HepG2 (cell line): ENCODE measurements around the gene DEPDC5. TPM values are rescaled to one million over a fixed set of nuclear protein-coding genes. Genes with fewer than 3 reads are reported as not detected.

ENCODE experiments used
- ATAC-seq: fragments of 200-7000 bp; cut with Tn5 transposase; 3 replicates; pipeline ENCODE4 v1.9.1; 2020; ENCODE audit warnings: mild to moderate bottlenecking, moderate library complexity
- BruUV-seq: library from RNA; stranded (reverse); fragments of 400-500 nt; replicated peaks from 2 replicates; lab custom pipeline; 2021; lab: Mats Ljungman, UMichigan
- CTCF ChIA-PET: fragments of 300-600 bp; formaldehyde crosslinking; extraction: SDS; loops from one replicate; lab custom pipeline; 2021; ENCODE audit warnings: low total read pairs, inconsistent platforms, low intra/inter-chr PET ratio; lab: Yijun Ruan, JAX
- POLR2A ChIA-PET: fragments of 350-600 bp; sonication (Branson Sonifier 250); formaldehyde crosslinking; loops from one replicate; lab custom pipeline; 2020; ENCODE audit warnings: antibody characterized with exemption, inconsistent platforms; lab: Yijun Ruan, JAX
- DNase-seq: peaks from one replicate; pipeline ENCODE4 v3.0.0-alpha.2; 2015; ENCODE audit warnings: low spot score
- FAIRE-seq: peaks from 3 replicates; lab custom pipeline; 2011; peaks lifted over from hg19 to GRCh38; lab: Jason Lieb, UNC
- H2AFZ ChIP-seq: one replicate; pipeline ENCODE4 v1.6.1; 2011; ENCODE audit warnings: low read length, inconsistent platforms
- H3K27ac ChIP-seq: fragments of 300-600 bp; 3 replicates; pipeline ENCODE4 v1.8.0; 2011; ENCODE audit warnings: mixed run types, mild to moderate bottlenecking, mixed read lengths, low read length, inconsistent platforms; ENCODE audit not compliant: insufficient read depth; ENCODE audit errors: extremely low read length
- H3K27me3 ChIP-seq, 2 experiments: fragments of 200-600 bp in 1 of 2; 2 replicates in 1 of 2; 3 replicates in 1 of 2; pipeline versions ENCODE4 v1.6.0 to v1.8.0; 2011; ENCODE audit warnings: low read length in 2 of 2, mild to moderate bottlenecking in 2 of 2, moderate library complexity in 2 of 2, inconsistent platforms in 1 of 2; ENCODE audit not compliant: insufficient read depth in 2 of 2, control insufficient read depth in 1 of 2
- H3K36me3 ChIP-seq, 2 experiments: fragments of 200-600 bp in 1 of 2; replicated peaks in 1 of 2; 2 replicates in 1 of 2; 3 replicates in 1 of 2; pipeline versions ENCODE4 v1.5.1 to v1.8.0; 2011; ENCODE audit warnings: low read length in 2 of 2, inconsistent platforms in 1 of 2; ENCODE audit not compliant: insufficient read depth in 2 of 2, control insufficient read depth in 1 of 2
- H3K4me1 ChIP-seq: 2 replicates; pipeline ENCODE4 v1.5.1; 2012; ENCODE audit warnings: low read length, inconsistent platforms; ENCODE audit not compliant: insufficient read depth
- H3K4me2 ChIP-seq: 2 replicates; pipeline ENCODE4 v1.6.0; 2011; ENCODE audit warnings: low read depth, low read length, inconsistent platforms
- H3K4me3 ChIP-seq, 3 experiments: fragments of 200-600 bp in 1 of 3; sonication (generic), shearing (Covaris generic) in 1 of 3; replicated peaks in 1 of 3; 2 replicates each; pipeline ENCODE4 v1.5.1; 2011 to 2016; ENCODE audit warnings: low read length in 3 of 3, inconsistent platforms in 2 of 3, low read depth in 2 of 3, mild to moderate bottlenecking in 2 of 3, control low read depth in 1 of 3, mixed read lengths in 1 of 3; ENCODE audit not compliant: insufficient read depth in 1 of 3
- H3K79me2 ChIP-seq: one replicate; pipeline ENCODE4 v1.6.1; 2011; ENCODE audit warnings: low read length, inconsistent platforms; ENCODE audit not compliant: insufficient read depth
- H3K9ac ChIP-seq: 2 replicates; pipeline ENCODE4 v1.6.0; 2011; ENCODE audit warnings: mild to moderate bottlenecking, low read depth, low read length, inconsistent platforms; ENCODE audit not compliant: insufficient read depth
- H3K9me3 ChIP-seq: 2 replicates; pipeline ENCODE4 v1.5.1; 2012; ENCODE audit warnings: mild to moderate bottlenecking, low read length
- H4K20me1 ChIP-seq: 2 replicates; pipeline ENCODE4 v1.6.0; 2011; ENCODE audit warnings: inconsistent platforms, mild to moderate bottlenecking, low read length, moderate library complexity; ENCODE audit not compliant: insufficient read depth
- CHD4 ChIP-seq: fragments of 200-600 bp; sonication (generic); IDR thresholded peaks from 2 replicates; pipeline ENCODE4 v1.7.0; 2017; ENCODE audit warnings: mild to moderate bottlenecking, low read length, borderline replicate concordance
- DMTF1 ChIP-seq: sonication (generic); formaldehyde crosslinking; IDR thresholded peaks from 2 replicates; pipeline ENCODE4 v1.4.0; 2020; ENCODE audit warnings: mild to moderate bottlenecking, missing genetic modification reagents
- ISX ChIP-seq: sonication (generic); formaldehyde crosslinking; conservative IDR thresholded peaks from 2 replicates; pipeline ENCODE4 v1.5.0; 2020; ENCODE audit warnings: missing genetic modification reagents
- KLF11 ChIP-seq: IDR thresholded peaks from 2 replicates; pipeline ENCODE4 v1.6.1; 2016; ENCODE audit warnings: missing compliant biosample characterization
- KLF12 ChIP-seq: sonication (generic); formaldehyde crosslinking; IDR thresholded peaks from 2 replicates; pipeline ENCODE4 v1.4.0; 2020; ENCODE audit warnings: missing genetic modification reagents, borderline replicate concordance
- MAFG ChIP-seq: sonication (generic); formaldehyde crosslinking; IDR thresholded peaks from 2 replicates; pipeline ENCODE4 v1.5.1; 2020; ENCODE audit warnings: mild to moderate bottlenecking, missing genetic modification reagents
- MLX ChIP-seq: IDR thresholded peaks from 2 replicates; pipeline ENCODE4 v1.6.1; 2016
- MTA3 ChIP-seq: sonication (generic); formaldehyde crosslinking; IDR thresholded peaks from 2 replicates; pipeline ENCODE4 v1.4.0; 2020; ENCODE audit warnings: missing genetic modification reagents
- NFATC3 ChIP-seq: sonication (generic); formaldehyde crosslinking; IDR thresholded peaks from 2 replicates; pipeline ENCODE4 v1.5.1; 2020; ENCODE audit warnings: mild to moderate bottlenecking, missing genetic modification reagents
- NFIB ChIP-seq: sonication (generic); formaldehyde crosslinking; IDR thresholded peaks from 2 replicates; pipeline ENCODE4 v1.9.0; 2021; ENCODE audit warnings: missing genetic modification reagents, mild to moderate bottlenecking, borderline replicate concordance
- NFIC ChIP-seq: IDR thresholded peaks from 2 replicates; pipeline ENCODE4 v1.6.1; 2012; ENCODE audit warnings: mild to moderate bottlenecking, low read length, inconsistent platforms
- RELA ChIP-seq: sonication (generic); formaldehyde crosslinking; IDR thresholded peaks from 2 replicates; pipeline ENCODE4 v1.4.0; 2020; ENCODE audit warnings: missing genetic modification reagents
- TOPORS ChIP-seq: sonication (generic); formaldehyde crosslinking; IDR thresholded peaks from 2 replicates; pipeline ENCODE4 v1.8.0; 2023; ENCODE audit warnings: mild to moderate bottlenecking, missing genetic modification reagents
- ZNF605 ChIP-seq: sonication (generic); formaldehyde crosslinking; IDR thresholded peaks from 2 replicates; pipeline ENCODE4 v1.8.0; 2022; ENCODE audit warnings: mild to moderate bottlenecking, missing genetic modification reagents
- ZNF639 ChIP-seq: conservative IDR thresholded peaks from 2 replicates; pipeline ENCODE4 v1.6.1; 2018; ENCODE audit warnings: missing genetic modification reagents
- ZNF703 ChIP-seq: sonication (generic); formaldehyde crosslinking; IDR thresholded peaks from 2 replicates; pipeline ENCODE4 v1.5.1; 2020; ENCODE audit warnings: missing genetic modification reagents, mild to moderate bottlenecking, moderate library complexity, borderline replicate concordance
- ZNF720 ChIP-seq: sonication (generic); formaldehyde crosslinking; IDR thresholded peaks from 2 replicates; pipeline ENCODE4 v1.4.0; 2020; ENCODE audit warnings: missing genetic modification reagents
- ZNF878 ChIP-seq: sonication (generic); formaldehyde crosslinking; IDR thresholded peaks from 2 replicates; pipeline ENCODE4 v1.8.1; 2023; ENCODE audit warnings: mild to moderate bottlenecking, missing genetic modification reagents, moderate library complexity
- WGBS: methylation state at CpG from one replicate; pipeline ENCODE4 v1.1.6; 2017; ENCODE audit warnings: low lambda C conversion rate; 5-methylcytosine and 5-hydroxymethylcytosine counted together
- in situ Hi-C: cut with HindIII; loops from 2 replicates; pipeline ENCODE4 v1.10.0; 2017; ENCODE audit warnings: low pct_unique_long_range_greater_than_20kb; ENCODE audit not compliant: extremely low pct_ligation_motif_present
- intact Hi-C: fragments of 100-400 bp; cut with micrococcal nuclease; formaldehyde crosslinking; loops from one replicate; pipeline ENCODE4 v1.10.0; 2022; ENCODE audit not compliant: unreplicated experiment
- polyA plus RNA-seq, 8 experiments: library from polyadenylated mRNA; depleted of rRNA in 3 of 8; stranded (reverse) in 7 of 8; unstranded in 1 of 8; fragments of >200 nt; fragmentation: Illumina TruSeq in 4 of 8; extraction: Trizol in 4 of 8; gene quantifications; 2 replicates each; pipeline versions ENCODE4 v1.2.1 to v1.2.3, GENCODE V29; 2011 to 2016; ENCODE audit warnings: low read depth in 4 of 8, missing spikeins in 1 of 8, mixed read lengths in 1 of 8; ENCODE audit not compliant: insufficient read depth in 1 of 8
- total RNA-seq, 5 experiments: library from RNA; depleted of rRNA; stranded (reverse); fragments of >200 nt; fragmentation: Illumina TruSeq; extraction: Trizol; gene quantifications; 2 replicates each; pipeline ENCODE4 v1.2.3, GENCODE V29; 2016; ENCODE audit warnings: low read depth in 1 of 5

Gene DEPDC5
- total and polyA plus RNA-seq, 2 of the 13 experiments (the other 11 are each of a cell fraction or from before 2014, with no cell fraction given) = 9.8 to 12.4 TPM

- peak; percentile 99; the same call in 1 of the 2 replicates for TF ChIP-seq DMTF1 (CRISPR knock-in tag)
- TF ChIP-seq RELA = no peak
- TF ChIP-seq TOPORS (CRISPR knock-in tag) = no peak; the same call in 1 of the 2 replicates
- TF ChIP-seq MAFG (CRISPR knock-in tag) = no peak
- TF ChIP-seq KLF11 (CRISPR knock-in tag) = no peak
- no peak for TF ChIP-seq NFIB (CRISPR knock-in tag)
- TF ChIP-seq ZNF720 = no peak
These were observed at the start of gene DEPDC5 (continued) for GRCh38 chr22:31753634-31754501.

DNA sequence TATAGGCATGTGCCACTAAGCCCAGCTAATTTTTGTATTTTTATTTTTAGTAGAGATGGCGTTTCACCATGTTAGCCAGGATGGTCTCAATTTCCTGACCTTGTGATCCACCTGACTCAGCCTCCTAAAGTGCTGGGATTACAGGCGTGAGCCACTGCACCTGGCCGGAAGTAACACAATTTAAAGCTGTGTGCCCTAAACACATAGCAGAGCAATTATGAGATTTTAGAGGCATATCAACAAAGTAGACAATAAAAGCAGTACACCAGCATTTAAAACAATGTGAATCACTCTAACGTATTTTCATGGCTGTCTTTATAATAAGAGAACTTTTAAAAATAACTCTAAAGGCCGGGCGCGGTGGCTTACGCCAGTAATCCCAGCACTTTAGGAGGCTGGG is 46.3 kb upstream of the DEPDC5 start:
- Histone ChIP-seq H3K4me1 (no peaks in the 10 kb centered on the region), H3K4me3 (no peak overlapping the region), H3K36me3 (peaks cover 12 to 35% of the 10 kb centered on the region in 2 experiments), H3K9ac (no peak overlapping the region), H3K27me3 (no peaks in the 10 kb centered on the region), H3K79me2 (no peaks in the 10 kb centered on the region), H4K20me1 (no peaks in the 10 kb centered on the region), H2AFZ (no peak overlapping the region)
- no peak for FAIRE-seq
- no peak for DNase-seq
- in situ Hi-C loops = no loop called here
- TF ChIP-seq ZNF703 (CRISPR knock-in tag) = no peak
- TF ChIP-seq MTA3 (CRISPR knock-in tag) = no peak
- TF ChIP-seq MAFG (CRISPR knock-in tag) = no peak
- no peak for TF ChIP-seq NFIC
- TF ChIP-seq ZNF605 (CRISPR knock-in tag) = no peak
- TF ChIP-seq CHD4 = no peak
- TF ChIP-seq ZNF639 (CRISPR knock-in tag) = no peak
- no peak for TF ChIP-seq MLX (CRISPR knock-in tag)
- no peak for TF ChIP-seq ISX (CRISPR knock-in tag)
- TF ChIP-seq NFATC3 (CRISPR knock-in tag) = no peak
- TF ChIP-seq KLF12 (CRISPR knock-in tag) = no peak
- TF ChIP-seq ZNF878 = no peak
- TF ChIP-seq, all 625 proteins: peak for 0
- CTCF ChIA-PET = no interaction called here
- no peak overlapping the region for H3K27ac ChIP-seq
- no TSS peak for BruUV-seq
- H3K9me3 ChIP-seq = no peaks in the 10 kb centered on the region
- no peak overlapping the region for H3K4me2 ChIP-seq
- no peak for ATAC-seq
- POLR2A ChIA-PET = no interaction called here
- 99% methylated on average over 8 of the region's 8 CpGs for WGBS
- intact Hi-C loops = no loop called here
